Kasumi-1 (cell line): Measurements from ENCODE around the gene NPY4R.
"Not testable (repeated sequence)": the region's sequence is repeated elsewhere in the genome, so short reads cannot be mapped to it uniquely, and the experiment has no call there.

ENCODE experiments used
- DNase-seq, 2 experiments: peaks; one replicate each; lab custom pipeline; 2025; lab: John Stamatoyannopoulos, UW

The NPY4R gene

GRCh38 chr10:46465765-46466164 lies at the start of gene NPY4R:
Gene NPY4R (minus strand): TSS chr10:46465958. CDS start chr10:46462635, 3,323 bp downstream.
- DNase-seq = not testable (repeated sequence)

DNA sequence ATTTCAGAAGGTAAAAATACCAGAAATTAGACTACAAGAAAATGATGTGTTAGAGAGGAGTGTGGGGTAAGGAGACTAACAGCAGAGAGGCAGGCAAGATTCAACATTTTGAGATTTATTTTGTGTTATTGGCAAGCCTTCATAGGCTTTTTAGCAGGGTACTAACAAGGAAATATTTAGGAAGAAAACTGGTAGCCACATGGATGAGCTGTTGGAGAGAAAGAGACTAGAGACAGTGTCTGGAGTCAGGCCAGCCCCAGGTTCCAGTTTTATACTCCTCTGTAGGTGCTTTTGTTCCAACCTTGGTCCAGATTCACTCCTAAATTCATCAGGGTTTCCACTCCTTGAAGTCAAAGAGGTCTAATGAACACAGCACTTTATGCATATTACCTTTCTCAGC lies 49.6 kb upstream of the NPY4R start:
- DNase-seq = no peak

DNA sequence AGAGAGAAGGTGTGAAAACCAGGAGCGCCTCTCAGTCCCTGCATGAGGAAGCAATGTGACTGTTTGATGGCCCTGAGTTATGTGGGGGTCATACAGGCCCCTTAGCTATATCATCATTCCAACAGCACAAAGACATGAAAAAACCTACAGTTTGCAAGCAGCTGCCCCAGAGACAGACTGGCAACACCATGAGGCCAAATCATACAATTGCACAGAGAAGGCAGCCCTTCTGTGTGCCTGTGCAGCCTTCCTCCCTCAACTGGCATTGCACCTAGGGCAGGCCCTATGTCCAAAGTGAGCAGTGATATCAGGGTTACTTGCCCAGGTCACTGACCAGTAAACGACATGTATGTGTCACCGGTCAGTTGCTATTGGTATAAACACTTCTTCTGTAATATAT lies 49.1 kb upstream of the NPY4R start:
- no peak for DNase-seq

DNA sequence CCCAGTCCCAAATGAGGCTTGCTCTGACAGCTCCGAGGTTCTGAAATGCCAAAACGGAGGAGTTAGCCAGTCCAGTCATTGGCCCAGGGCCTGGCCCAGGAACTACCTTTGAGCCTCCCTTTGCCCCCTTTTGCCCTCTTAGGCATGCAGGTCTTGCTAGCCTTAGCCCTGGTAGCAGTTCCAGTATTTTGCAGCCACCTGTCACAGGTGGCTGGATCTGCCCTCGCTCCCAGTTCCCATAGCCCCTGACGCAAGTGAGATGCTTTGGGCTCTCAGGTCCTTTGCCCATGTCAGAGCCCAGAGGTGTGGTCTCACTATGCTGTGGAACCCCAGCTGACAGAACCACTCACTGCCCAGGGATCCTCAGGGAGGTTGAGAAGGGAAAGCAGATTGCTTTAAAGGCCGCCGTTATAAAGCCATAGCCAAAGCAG lies 48.7 kb upstream of the NPY4R start:
- no peak for DNase-seq

- not testable (repeated sequence) for DNase-seq
Observed at GRCh38 chr10:46513333-46513732, 47.6 kb upstream of the NPY4R start.

GRCh38 chr10:46512725-46513124 lies 47.0 kb upstream of the NPY4R start:
- not testable (repeated sequence) for DNase-seq

DNA sequence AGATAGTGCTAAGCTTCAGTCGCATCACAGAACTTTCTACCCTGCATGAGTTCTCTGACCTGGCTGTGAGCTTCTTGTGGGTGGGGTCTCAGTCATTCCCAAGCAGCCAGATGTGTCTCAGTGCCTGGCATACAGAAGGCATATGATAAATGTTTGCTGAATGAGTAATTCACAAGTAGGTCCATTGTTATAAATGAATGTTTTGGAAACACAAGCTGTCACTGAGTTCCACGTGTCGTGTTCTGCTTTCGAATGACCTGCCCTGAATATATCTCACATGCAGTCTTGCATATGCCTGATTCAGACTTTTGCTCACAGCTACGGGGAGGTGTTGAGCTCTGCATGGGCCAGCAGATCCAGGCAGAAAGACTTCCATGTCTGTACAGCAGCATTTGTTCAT lies 46.2 kb upstream of the NPY4R start:
- DNase-seq = not testable (repeated sequence)

- not testable (repeated sequence) for DNase-seq
Observed at GRCh38 chr10:46499990-46500389, 34.2 kb upstream of the NPY4R start.

DNA sequence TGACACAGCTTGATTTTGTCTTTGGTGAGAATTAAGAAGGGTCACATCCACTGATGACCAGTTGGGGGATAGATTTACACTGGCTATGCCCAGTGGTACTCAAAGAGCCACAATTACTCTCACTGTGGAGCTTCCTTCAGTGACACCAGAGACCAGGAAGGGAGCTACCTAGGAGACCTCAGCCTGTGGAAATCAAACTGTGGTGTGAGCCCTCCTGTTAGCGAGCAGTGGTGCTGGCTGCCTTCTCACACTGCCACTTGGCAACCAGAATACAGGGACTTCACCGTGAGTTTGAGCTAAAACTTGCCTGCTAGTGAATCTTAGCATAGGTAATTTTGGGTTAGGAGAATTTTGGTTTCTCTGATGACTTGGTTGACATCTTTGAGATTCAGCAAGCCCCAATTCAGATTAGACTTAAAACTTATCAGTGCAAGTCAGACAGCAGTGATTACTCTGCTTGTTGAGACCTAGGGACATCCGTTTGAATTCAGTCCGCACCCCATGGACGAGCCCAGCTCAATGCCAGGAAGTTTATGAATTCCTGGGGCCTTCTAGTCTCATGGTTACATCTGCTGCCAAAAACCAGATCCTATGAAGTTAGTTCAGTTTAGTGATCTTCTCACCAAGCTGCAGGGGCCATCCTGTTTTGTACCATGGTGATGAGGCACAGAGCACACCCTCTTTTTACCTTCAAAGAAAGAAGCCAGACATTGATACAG lies 33.4 kb upstream of the NPY4R start:
- DNase-seq = not testable (repeated sequence)

DNA sequence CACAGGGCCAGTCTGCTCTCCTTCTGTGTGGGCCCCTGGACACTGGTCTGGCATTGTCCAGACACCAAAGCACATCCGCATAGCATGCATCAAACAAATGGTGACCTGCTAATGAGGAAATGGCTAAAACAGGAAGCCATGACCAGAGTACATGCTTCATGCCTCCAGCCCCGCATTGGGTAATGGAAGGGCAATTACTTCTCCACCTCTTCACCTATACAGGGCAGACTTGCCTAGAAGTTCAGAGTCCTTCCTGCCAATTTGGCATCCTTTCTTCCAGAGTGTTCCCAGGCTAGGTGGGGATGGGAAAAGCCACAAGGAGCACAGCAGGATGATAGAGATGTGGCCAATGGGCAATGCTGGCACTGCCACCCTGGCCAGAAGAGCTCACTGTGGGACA lies 32.1 kb upstream of the NPY4R start:
- not testable (repeated sequence) for DNase-seq

DNA sequence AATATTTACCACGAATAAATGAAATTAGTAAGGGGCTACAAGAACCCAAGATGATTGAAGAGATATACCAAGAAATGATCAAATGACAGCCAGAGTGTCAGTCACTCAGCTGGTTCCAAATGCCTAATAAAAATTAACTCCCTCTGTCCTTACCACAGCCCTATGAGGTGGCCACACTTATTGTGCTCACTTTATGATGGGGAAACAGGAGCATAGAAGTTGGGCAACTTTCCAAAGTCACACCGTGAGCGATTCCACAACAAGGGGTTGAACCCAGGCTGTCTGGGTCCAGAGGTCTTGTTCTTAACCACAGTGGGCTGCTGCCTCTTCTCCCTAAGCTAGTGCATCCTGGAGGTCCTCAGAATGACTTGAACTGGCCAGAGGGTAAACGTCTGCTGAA lies 31.6 kb upstream of the NPY4R start:
- DNase-seq = not testable (repeated sequence)

DNA sequence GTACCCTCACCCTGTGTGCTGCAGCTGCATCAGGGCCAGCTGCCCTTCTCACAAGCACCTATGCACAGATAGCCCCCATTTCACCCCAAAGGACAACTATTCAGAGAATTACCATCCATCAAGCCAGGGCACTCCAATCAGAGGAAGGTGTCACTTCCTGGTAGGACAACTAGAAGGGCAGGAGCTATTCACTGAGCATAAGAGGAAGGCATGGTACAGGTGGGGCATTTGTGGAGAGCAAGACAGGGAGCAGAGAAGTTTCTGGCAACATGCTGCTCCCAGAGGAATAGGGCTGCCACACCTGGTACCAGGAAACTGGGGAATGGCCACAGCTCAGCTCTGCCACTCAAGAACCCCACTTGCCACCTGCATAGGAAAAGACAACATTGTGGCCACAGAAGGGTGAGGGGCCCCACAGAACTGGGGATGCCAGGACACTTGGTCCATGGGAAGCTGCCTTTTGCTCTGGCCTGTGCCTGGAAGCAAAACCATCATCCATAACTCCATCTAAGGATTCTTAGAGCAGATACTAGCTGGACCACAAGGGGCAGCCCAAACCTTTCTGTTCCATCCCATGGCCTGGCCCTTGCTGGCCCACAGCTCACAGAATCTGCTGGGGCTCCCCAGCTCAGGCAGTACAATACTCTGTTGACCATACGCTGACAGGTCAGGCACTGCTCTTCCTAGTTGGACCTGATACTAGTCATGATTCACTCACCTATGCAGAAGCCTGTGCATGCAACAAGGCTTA lies 25.8 kb upstream of the NPY4R start:
- not testable (repeated sequence) for DNase-seq

- DNase-seq = not testable (repeated sequence)
Observed at GRCh38 chr10:46490285-46490684, 24.5 kb upstream of the NPY4R start.

GRCh38 chr10:46486459-46486858 lies 20.7 kb upstream of the NPY4R start:
- DNase-seq = not testable (repeated sequence)

- not testable (repeated sequence) for DNase-seq
Observed at GRCh38 chr10:46474746-46475320, 9.1 kb upstream of the NPY4R start.

DNA sequence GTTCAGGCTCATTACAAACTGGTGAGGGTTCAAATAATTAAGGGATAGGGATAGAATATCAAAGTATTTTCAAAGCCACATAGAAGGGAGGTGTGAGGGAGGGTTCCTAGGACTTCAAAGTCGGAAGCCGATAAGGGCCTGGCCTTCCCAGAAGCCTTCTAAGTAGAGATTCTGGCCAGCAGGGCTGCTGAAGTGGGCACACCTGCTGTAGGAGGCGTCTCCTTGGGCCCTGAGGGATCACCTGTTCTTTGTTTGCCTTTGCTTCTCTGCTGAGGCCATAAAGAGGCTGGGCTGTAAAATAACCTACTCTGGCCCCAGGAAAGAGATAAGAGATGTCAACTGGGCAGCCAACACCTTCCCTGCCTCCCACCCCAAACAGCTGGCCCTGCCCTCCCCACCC lies 8.0 kb upstream of the NPY4R start:
- DNase-seq = not testable (repeated sequence)

DNA sequence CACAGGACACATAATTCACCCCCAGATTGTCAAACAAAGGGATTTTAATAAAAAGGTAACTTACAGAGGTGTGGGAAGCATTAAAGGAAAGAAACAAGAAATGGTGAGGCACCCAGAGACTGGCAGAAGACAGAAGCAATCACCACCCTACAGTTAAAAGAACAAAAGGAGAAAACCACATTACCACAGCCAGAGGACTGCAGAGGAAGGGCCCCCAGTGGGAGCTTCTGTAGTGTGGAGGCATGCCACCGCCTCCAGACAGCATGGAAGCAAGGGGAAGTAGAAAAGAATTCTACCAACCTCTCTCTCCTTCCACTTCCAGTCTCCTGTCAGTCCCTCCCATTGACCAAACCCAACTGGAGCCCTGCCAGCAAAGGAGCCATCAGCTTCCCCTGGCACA lies 4.4 kb upstream of the NPY4R start:
- DNase-seq = not testable (repeated sequence)

GRCh38 chr10:46468119-46468809 lies 2.5 kb upstream of the NPY4R start:
- not testable (repeated sequence) for DNase-seq

GRCh38 chr10:46463608-46464007 lies 2.1 kb downstream of the NPY4R start:
- DNase-seq = not testable (repeated sequence)

DNA sequence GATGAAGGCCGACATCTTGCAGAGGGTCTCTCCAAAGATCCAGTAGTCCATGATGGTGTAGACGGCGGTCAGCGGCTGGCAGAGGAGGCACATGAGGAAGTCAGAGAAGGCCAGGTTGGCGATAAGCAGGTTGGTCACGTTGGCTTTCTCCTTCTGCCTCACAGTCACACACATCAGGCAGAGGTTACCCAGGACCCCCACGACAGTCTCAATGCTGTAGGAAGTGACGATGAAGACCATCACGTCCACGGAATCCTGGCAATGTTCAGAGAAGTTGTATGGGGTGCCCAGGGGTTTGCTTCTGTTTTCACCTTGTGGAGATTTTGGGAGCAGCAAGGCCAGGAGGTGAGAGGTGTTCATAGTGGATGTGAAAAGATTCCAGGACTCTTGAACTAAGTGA lies 3.5 kb downstream of the NPY4R start:
- DNase-seq = not testable (repeated sequence)

DNA sequence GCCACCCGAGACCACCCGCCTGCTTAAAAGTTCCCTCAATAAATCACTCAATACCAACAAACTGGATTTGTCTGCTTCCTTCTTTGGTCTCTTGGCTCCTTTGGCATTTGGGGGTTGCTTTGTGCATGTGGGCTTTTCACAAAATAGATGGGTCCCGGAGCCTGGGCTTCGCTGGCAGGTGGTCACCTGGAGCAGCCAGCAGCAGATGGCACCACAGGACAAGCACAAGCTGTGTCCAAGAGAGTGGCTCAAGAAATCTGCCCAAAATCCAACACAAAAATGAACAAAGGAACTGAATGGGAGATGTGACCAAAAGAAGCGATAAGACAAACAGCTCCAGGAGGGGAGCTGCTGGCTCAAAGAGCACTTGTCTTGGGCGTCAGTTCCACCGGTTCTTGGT lies 6.2 kb downstream of the NPY4R start:
- not testable (repeated sequence) for DNase-seq

GRCh38 chr10:46457071-46457470 lies 8.7 kb downstream of the NPY4R start:
- not testable (repeated sequence) for DNase-seq
